Astrocyte of the cerebellum (primary cell): ENCODE data around the gene TRAF4.

ENCODE experiments used
- DNase-seq: peaks from one replicate; pipeline ENCODE4 v3.0.0-alpha.2; 2011; ENCODE audit warnings: low read depth
- H3K4me3 ChIP-seq: 2 replicates; pipeline ENCODE4 v1.5.1; 2011; ENCODE audit warnings: mild to moderate bottlenecking, low read depth, low read length, moderate library complexity
- in situ Hi-C: cut with HindIII; loops from 2 replicates; pipeline ENCODE4 v1.10.0; 2017; ENCODE audit warnings: low sequenced_read_pairs
- TF ChIP-seq, protein P1 (sequence below): IDR thresholded peaks from 2 replicates; pipeline ENCODE4 v1.5.1; 2012; ENCODE audit warnings: low read length, low read depth, moderate library complexity, mild to moderate bottlenecking; ENCODE audit errors: missing control alignments

TRAF4 gene

DNA sequence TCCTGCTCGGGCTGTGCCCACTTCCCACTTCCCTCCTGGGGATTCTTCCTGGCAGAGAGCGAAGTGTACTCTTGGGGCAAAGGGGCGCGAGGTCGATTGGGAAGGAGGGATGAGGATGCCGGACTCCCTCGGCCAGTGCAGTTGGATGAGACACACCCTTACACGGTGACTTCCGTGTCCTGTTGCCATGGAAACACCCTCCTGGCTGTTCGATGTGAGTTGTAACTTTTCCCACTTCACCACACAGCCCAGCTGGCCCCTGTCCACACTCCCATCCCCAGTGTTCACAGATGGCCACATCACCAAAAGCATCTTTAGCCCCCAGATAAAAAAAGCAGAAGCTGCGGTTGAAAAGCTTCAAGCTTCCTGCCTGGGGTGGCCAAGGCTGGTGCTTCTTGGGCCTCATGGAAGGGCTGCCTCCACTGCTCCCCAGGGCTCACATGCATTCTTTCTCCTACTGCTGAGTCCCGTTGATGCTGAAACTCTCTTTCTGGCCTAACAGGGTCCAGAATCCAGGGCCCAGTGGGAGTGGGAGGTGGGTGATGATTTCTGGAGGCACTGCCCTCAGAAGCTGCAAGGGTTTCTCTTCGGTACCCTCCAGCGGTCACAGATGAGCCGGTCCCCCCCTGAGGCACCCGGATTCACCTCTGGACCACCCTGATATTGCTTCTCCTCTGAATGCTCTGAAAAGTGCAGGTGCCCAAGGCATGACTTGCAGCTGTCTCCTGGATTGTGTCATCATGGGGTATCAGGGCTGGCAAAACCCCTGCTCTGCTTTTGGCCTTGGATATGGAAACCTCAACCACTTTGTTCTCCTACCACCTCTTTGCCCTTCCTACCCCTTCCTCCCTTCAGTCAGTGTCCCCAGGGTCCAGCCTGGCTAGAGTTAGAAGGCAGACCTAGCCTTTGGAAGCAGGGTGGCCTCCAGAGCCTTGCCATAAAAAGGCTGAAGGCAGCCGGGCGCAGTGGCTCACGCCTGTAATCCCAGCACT lies 2.2 kb upstream of the TRAF4 start:
- in situ Hi-C loops: no loop called here
- TF ChIP-seq, protein P1, sequence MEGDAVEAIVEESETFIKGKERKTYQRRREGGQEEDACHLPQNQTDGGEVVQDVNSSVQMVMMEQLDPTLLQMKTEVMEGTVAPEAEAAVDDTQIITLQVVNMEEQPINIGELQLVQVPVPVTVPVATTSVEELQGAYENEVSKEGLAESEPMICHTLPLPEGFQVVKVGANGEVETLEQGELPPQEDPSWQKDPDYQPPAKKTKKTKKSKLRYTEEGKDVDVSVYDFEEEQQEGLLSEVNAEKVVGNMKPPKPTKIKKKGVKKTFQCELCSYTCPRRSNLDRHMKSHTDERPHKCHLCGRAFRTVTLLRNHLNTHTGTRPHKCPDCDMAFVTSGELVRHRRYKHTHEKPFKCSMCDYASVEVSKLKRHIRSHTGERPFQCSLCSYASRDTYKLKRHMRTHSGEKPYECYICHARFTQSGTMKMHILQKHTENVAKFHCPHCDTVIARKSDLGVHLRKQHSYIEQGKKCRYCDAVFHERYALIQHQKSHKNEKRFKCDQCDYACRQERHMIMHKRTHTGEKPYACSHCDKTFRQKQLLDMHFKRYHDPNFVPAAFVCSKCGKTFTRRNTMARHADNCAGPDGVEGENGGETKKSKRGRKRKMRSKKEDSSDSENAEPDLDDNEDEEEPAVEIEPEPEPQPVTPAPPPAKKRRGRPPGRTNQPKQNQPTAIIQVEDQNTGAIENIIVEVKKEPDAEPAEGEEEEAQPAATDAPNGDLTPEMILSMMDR: no peak
- DNase-seq: no peak
- no peak overlapping the region for H3K4me3 ChIP-seq

DNA sequence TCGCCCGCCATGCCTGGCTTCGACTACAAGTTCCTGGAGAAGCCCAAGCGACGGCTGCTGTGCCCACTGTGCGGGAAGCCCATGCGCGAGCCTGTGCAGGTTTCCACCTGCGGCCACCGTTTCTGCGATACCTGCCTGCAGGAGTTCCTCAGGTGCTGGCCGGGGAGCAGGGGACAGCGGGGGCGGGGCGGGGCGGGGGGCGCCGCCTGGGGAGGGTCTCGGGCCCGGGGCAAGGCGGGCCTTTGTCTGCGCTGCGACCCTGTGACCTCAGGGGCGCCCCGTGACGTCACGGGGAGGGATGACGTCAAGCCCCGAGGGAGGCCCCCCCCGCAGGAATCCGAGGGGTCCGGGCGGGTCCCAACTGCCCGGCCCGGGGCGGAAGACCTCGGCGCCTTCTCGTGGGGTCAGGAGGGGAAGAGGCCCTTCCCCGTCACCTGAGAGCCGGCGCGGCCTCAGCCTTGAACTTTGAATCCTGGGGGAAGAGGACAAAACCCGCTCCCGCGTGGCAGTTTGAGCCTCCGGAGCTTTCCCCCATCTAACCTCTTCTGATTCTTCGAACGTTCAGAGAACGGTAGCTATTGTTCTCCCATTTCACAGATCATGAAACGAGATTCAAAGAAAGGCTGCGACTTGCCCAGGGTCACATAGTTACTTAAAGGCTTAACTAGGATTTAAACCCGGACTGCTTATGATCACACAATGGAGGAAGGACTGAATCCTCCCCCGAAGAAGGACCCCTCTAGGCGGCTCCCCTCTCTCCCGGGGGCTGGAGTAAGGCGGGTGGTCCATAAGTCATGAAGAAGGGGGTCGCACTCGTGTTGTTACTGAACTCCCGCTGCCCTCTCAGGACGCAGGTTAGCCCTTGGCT lies 527 bp downstream of the TRAF4 start:
- TF ChIP-seq, protein P1: no peak
- no peak for DNase-seq
- in situ Hi-C loops: no loop called here
- H3K4me3 ChIP-seq: peak overlapping the region; percentile 65

DNA sequence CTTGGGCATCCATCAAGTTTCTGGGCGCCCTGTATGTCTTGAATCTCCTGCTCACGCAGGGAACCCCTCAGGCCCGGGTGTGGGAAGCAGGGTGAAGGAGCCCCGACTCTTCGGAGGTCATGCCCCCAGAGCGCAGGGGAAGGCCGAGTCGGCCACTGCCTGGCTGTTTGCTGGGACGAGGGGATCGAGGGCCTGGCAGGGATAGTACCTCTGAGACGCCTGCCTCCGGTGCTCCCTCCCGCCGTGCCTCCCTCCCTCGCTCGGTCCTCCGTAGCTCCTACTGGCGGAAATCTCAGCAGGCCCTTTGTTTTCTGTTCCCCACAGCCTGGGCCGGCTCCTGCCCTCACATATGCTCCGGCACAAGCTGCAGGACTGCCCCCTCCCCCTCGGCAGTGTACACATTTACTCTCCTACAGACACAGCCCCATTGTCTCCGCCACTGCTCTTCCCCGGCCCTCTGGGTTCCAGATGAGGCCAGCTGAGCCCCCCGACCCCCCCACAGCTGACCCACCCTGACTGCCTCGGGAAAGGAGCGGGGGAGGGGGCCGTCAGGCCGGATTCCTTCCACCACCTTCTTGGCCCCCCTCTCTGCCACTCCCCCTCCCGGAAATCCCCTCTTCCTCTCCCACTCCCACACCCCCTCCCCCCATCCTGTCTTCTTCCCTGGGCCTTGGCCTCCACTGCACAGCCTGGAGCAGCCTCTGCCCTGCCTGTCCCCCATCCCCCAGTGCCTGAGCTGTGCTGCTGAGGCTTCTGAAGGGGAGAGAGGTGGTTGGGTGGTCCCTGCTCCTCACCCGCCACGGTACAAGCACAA lies 1.4 kb downstream of the TRAF4 start:
- in situ Hi-C loops: loop anchor here (5.0 kb wide), 1 partner anchor 42 kb away; no protein-coding TSS in a partner anchor
- no peak for DNase-seq
- TF ChIP-seq, protein P1: no peak
- H3K4me3 ChIP-seq: peak overlapping the region; percentile 65

DNA sequence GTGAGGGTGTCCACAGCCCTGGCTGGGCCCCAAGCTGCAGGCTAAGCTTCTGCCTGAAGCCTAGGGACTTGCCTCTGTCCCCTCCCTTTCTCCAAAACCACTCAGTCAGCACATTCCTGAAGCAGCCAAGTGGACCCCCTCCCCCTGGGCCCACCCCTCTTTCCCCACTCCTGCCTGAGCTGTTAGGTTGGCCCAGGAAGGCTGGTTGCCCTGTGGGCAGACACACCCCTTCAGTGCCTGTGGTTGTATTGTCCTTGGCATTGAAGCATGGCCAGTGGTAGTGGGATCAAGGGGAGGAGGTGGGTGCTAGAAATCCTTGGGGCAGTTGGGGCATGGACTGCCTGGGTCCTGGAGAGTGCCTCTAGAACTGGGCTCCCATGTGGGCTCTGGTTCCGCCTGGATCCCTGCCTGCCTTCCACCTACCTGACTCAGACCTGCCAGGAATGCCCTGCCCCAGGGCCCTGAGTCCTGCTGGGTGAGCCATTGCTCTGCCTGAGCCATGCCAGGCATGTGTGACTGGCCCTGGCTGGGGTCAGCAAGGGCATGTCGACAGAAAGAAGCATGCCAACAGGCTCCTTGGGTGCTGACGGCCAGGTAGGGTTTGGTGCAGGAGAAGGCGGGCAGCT lies 2.1 kb downstream of the TRAF4 start:
- no peak for DNase-seq

DNA sequence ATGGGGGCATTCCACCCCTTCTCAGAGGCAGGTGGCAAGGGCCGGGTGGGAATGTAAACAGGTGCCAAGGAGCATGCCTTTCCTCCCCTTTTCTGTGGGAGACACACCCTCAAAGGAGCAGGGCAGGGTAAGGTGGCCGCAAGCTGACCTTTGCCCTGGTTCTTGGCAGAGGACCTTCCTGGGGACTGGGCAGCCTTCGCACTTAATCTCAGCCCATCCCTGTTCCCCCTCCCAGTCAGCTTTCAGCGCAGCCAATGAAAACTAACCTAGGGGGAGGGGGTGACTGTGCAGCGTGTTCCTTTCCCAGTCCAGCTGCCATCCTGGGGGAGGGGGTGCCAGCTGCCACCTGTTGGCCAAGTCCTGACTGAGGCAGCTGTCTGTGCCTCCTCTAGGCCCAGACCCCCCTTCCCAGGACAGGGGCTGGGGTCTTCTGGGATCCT lies 2.8 kb downstream of the TRAF4 start:
- in situ Hi-C loops: loop anchor here (5.0 kb wide), 1 partner anchor 41 kb away; no protein-coding TSS in a partner anchor
- peak overlapping the region; percentile 65 for H3K4me3 ChIP-seq
- no peak for DNase-seq
- TF ChIP-seq, protein P1: no peak

More for the DNA sequence above, 2.1 kb downstream of the TRAF4 start:
- TF ChIP-seq, protein P1: no peak
- H3K4me3 ChIP-seq: peak overlapping the region; percentile 65
- in situ Hi-C loops: loop anchor here (5.0 kb wide), 1 partner anchor 41 kb away; no protein-coding TSS in a partner anchor
